ENCODE measurements around the gene ISYNA1.

Gene ISYNA1

GRCh38 chr19:18446811-18447359 is 9.0 kb upstream of the ISYNA1 start:
- Histone ChIP-seq H3K27ac (ENCODE audit: low read depth, low read length) (no peak overlapping the region), H3K79me2 (ENCODE audit: control insufficient read depth, low read length) (no peaks in the 10 kb centered on the region), H3K9me3 (ENCODE audit: control insufficient read depth, insufficient read depth, low read length) (no peaks in the 10 kb centered on the region), H3K4me2 (ENCODE audit: low read length) (no peak overlapping the region), H3K27me3 (ENCODE audit: control insufficient read depth, low read length) (no peaks in the 10 kb centered on the region), H4K20me1 (ENCODE audit: control insufficient read depth, insufficient read depth, low read depth, low read length) (no peaks in the 10 kb centered on the region), H3K36me3 (ENCODE audit: control insufficient read depth, low read length) (peaks cover 54% of the 10 kb centered on the region), H3F3A (ENCODE audit: control insufficient read depth, insufficient read depth) (no peaks in the 10 kb centered on the region), H3K9me2 (replicated peaks; ENCODE audit: control insufficient read depth, low read length) (no peaks in the 10 kb centered on the region), H3K4me3 (ENCODE audit: low read length) (no peak overlapping the region), H3K4me1 (ENCODE audit: control insufficient read depth, low read length) (peaks cover 4% of the 10 kb centered on the region; the same call in 1 of the 2 replicates)
- TF ChIP-seq EZH2phosphoT487 (IDR thresholded peaks at IDR 0.05; ENCODE audit: borderline replicate concordance, low read length): no peak
- no peak for TF ChIP-seq CTCF (IDR thresholded peaks at IDR 0.05; ENCODE audit: low read depth, low read length, poor library complexity, severe bottlenecking)

GRCh38 chr19:18446145-18446810 is 8.3 kb upstream of the ISYNA1 start:
- H3K27me3 ChIP-seq (ENCODE audit: control insufficient read depth, low read length): no peaks in the 10 kb centered on the region
- peaks cover 3% of the 10 kb centered on the region; the same call in 1 of the 2 replicates for H3K4me1 ChIP-seq (ENCODE audit: control insufficient read depth, low read length)
- TF ChIP-seq CTCF (IDR thresholded peaks at IDR 0.05; ENCODE audit: low read depth, low read length, poor library complexity, severe bottlenecking) (no peak), EZH2phosphoT487 (IDR thresholded peaks at IDR 0.05; ENCODE audit: borderline replicate concordance, low read length) (no peak)
- no peak overlapping the region for H3K27ac ChIP-seq (ENCODE audit: low read depth, low read length)
- H3K4me2 ChIP-seq (ENCODE audit: low read length): no peak overlapping the region
- H3K9me3 ChIP-seq (ENCODE audit: control insufficient read depth, insufficient read depth, low read length): no peaks in the 10 kb centered on the region
- no peaks in the 10 kb centered on the region for H3F3A ChIP-seq (ENCODE audit: control insufficient read depth, insufficient read depth)
- no peaks in the 10 kb centered on the region for H4K20me1 ChIP-seq (ENCODE audit: control insufficient read depth, insufficient read depth, low read depth, low read length)
- no peaks in the 10 kb centered on the region for H3K79me2 ChIP-seq (ENCODE audit: control insufficient read depth, low read length)
- no peak overlapping the region for H3K4me3 ChIP-seq (ENCODE audit: low read length)
- peaks cover 52% of the 10 kb centered on the region for H3K36me3 ChIP-seq (ENCODE audit: control insufficient read depth, low read length)
- no peaks in the 10 kb centered on the region for H3K9me2 ChIP-seq (replicated peaks; ENCODE audit: control insufficient read depth, low read length)

- Histone ChIP-seq H3K27ac (ENCODE audit: low read depth, low read length) (no peak overlapping the region), H3K79me2 (ENCODE audit: control insufficient read depth, low read length) (no peaks in the 10 kb centered on the region), H3K4me1 (ENCODE audit: control insufficient read depth, low read length) (no peaks in the 10 kb centered on the region), H3F3A (ENCODE audit: control insufficient read depth, insufficient read depth) (peaks cover 3% of the 10 kb centered on the region; the same call in 1 of the 2 replicates), H3K36me3 (ENCODE audit: control insufficient read depth, low read length) (peaks cover 45% of the 10 kb centered on the region), H4K20me1 (ENCODE audit: control insufficient read depth, insufficient read depth, low read depth, low read length) (no peaks in the 10 kb centered on the region), H3K4me3 (ENCODE audit: low read length) (no peak overlapping the region), H3K9me2 (replicated peaks; ENCODE audit: control insufficient read depth, low read length) (no peaks in the 10 kb centered on the region), H3K27me3 (ENCODE audit: control insufficient read depth, low read length) (no peaks in the 10 kb centered on the region), H3K4me2 (ENCODE audit: low read length) (no peak overlapping the region), H3K9me3 (ENCODE audit: control insufficient read depth, insufficient read depth, low read length) (no peaks in the 10 kb centered on the region)
- TF ChIP-seq CTCF (IDR thresholded peaks at IDR 0.05; ENCODE audit: low read depth, low read length, poor library complexity, severe bottlenecking): no peak
- no peak for TF ChIP-seq EZH2phosphoT487 (IDR thresholded peaks at IDR 0.05; ENCODE audit: borderline replicate concordance, low read length)
These were observed 7.5 kb upstream of the ISYNA1 start for GRCh38 chr19:18445262-18445948.

All from DOHH2 (cell line).